Upper lobe of left lung (tissue), 6 donors: Measurements from ENCODE around the gene FOXP4. TPM values are rescaled to one million over a fixed set of nuclear protein-coding genes. Genes with fewer than 3 reads are reported as not detected.

Experiments
- ATAC-seq, 2 donors: fragments of 200-7000 bp; cut with Tn5 transposase; one replicate each; pipeline ENCODE4 v1.9.1; 2022; ENCODE audit warnings: mild to moderate bottlenecking in 2 of 2, moderate library complexity in 2 of 2; ENCODE audit not compliant: low FRiP score in 2 of 2
- DNase-seq, 2 donors: peaks; one replicate each; pipeline ENCODE4 v3.0.0-alpha.2; 2019 to 2020
- H3K27ac ChIP-seq, 4 donors: fragments of 200-600 bp; sonication (generic); one replicate each; pipeline ENCODE4 v1.5.1; 2016 to 2019
- H3K27me3 ChIP-seq, 4 donors: fragments of 200-600 bp; sonication (generic); one replicate each; pipeline ENCODE4 v1.5.1; 2017 to 2019
- H3K36me3 ChIP-seq, 4 donors: fragments of 200-600 bp; sonication (generic); one replicate each; pipeline ENCODE4 v1.5.1; 2016 to 2019
- H3K4me1 ChIP-seq, 4 donors: fragments of 200-600 bp; sonication (generic); one replicate each; pipeline ENCODE4 v1.5.1; 2018 to 2019
- H3K4me3 ChIP-seq, 4 donors: fragments of 200-600 bp; sonication (generic); one replicate each; pipeline ENCODE4 v1.5.1; 2017 to 2019; ENCODE audit warnings: mild to moderate bottlenecking in 2 of 4, moderate library complexity in 1 of 4
- H3K9me3 ChIP-seq, 4 donors: fragments of 200-600 bp; sonication (generic); one replicate each; pipeline ENCODE4 v1.5.1; 2018 to 2019
- CTCF ChIP-seq, 6 experiments: fragments of 450-650 bp in 4 of 6; fragments of 200-600 bp in 2 of 6; sonication (generic) in 2 of 6; IDR thresholded peaks; one replicate each; pipeline ENCODE4 v1.5.1; 2016 to 2019; ENCODE audit warnings: antibody characterized with exemption in 6 of 6
- EP300 ChIP-seq, 4 donors: sonication (generic); formaldehyde crosslinking; IDR thresholded peaks; one replicate each; pipeline ENCODE4 v1.5.1; 2017; ENCODE audit warnings: antibody characterized with exemption in 4 of 4, control low read depth in 2 of 4
- POLR2A ChIP-seq, 4 donors: fragments of 450-650 bp; IDR thresholded peaks; one replicate each; pipeline ENCODE4 v1.5.1; 2016 to 2017; ENCODE audit warnings: antibody characterized with exemption in 4 of 4, mild to moderate bottlenecking in 2 of 4
- POLR2AphosphoS5 ChIP-seq, 2 donors: sonication (generic); formaldehyde crosslinking; IDR thresholded peaks; one replicate each; pipeline ENCODE4 v1.5.1; 2017; ENCODE audit warnings: antibody characterized with exemption in 2 of 2
- WGBS, 2 donors: methylation state at CpG; one replicate each; pipeline ENCODE4 v1.1.5; 2017 to 2018; 5-methylcytosine and 5-hydroxymethylcytosine counted together
- total RNA-seq, 6 donors: library from RNA; depleted of rRNA in 4 of 6; stranded (reverse); fragments of >200 nt in 4 of 6; gene quantifications; one replicate each; pipeline versions ENCODE4 v1.1.0 to v1.2.1, GENCODE V29; 2016 to 2021
- donor health status: DM: no; HTN: no; CAD: no; lungs with moderate emphysema.
- donor health status: DM: no; HTN: yes; CAD: no; lungs with severe emphysema.

The FOXP4 gene
- total RNA-seq, 6 donors from 2014 or later: 21.0 to 52.2 (median 27.7) TPM

GRCh38 chr6:41547799-41548097 lies 1.6 kb downstream of the FOXP4 start:
- whole genome bisulfite sequencing, 2 donors: 7% methylated on average over 20 of the region's 21 CpGs; no CpG with 5 or more reads in 1 of the 2 donors
- peaks cover 0 to 8% (median 0%) of the 10 kb centered on the region in 4 donors for H3K36me3 ChIP-seq
- ATAC-seq (peak in 1 of 2 donors; percentile 6), DNase-seq (no peak)
- peaks cover 24 to 57% (median 44%) of the 10 kb centered on the region in 4 donors for H3K4me1 ChIP-seq
- peak overlapping the region; percentile 57 to 91 (median 76) for H3K4me3 ChIP-seq
- H3K27me3 ChIP-seq: peaks cover 0 to 5% (median 2%) of the 10 kb centered on the region in 4 donors
- no peak for TF ChIP-seq CTCF (IDR thresholded peaks at IDR 0.05)
- no peak for TF ChIP-seq POLR2A (IDR thresholded peaks at IDR 0.05)
- no peak for TF ChIP-seq POLR2AphosphoS5 (IDR thresholded peaks at IDR 0.05)
- TF ChIP-seq EP300 (IDR thresholded peaks at IDR 0.05): no peak
- peak overlapping the region in 3 of 4 donors; percentile 79 to 90 (median 80) for H3K27ac ChIP-seq
- H3K9me3 ChIP-seq: no peaks in the 10 kb centered on the region

- 29 to 35% methylated on average over 24 to 50 of the region's 50 CpGs for WGBS, 2 donors
- peaks cover 24 to 58% (median 44%) of the 10 kb centered on the region in 4 donors for H3K4me1 ChIP-seq
- TF ChIP-seq POLR2AphosphoS5 (IDR thresholded peaks at IDR 0.05) (no peak), EP300 (IDR thresholded peaks at IDR 0.05) (no peak), POLR2A (IDR thresholded peaks at IDR 0.05) (no peak), CTCF (IDR thresholded peaks at IDR 0.05) (no peak)
- ATAC-seq: no peak
- peaks cover 0 to 8% (median 0%) of the 10 kb centered on the region in 4 donors for H3K36me3 ChIP-seq
- peak in 1 of 2 donors; percentile 81 for DNase-seq
- peaks cover 0 to 5% (median 2%) of the 10 kb centered on the region in 4 donors for H3K27me3 ChIP-seq
- H3K4me3 ChIP-seq: peak overlapping the region; percentile 57 to 91 (median 76)
- no peaks in the 10 kb centered on the region for H3K9me3 ChIP-seq
- peak overlapping the region in 2 of 4 donors; percentile 79 to 90 for H3K27ac ChIP-seq
Observed at GRCh38 chr6:41548098-41548840, 2.1 kb downstream of the FOXP4 start.

GRCh38 chr6:41548841-41549642 lies 2.9 kb downstream of the FOXP4 start:
- DNase-seq (no peak), ATAC-seq (no peak)
- WGBS, 2 donors: 69 to 90% methylated on average over 8 to 11 of the region's 11 CpGs
- Histone ChIP-seq H3K36me3 (peaks cover 0 to 8% (median 0%) of the 10 kb centered on the region in 4 donors), H3K4me1 (peaks cover 24 to 65% (median 47%) of the 10 kb centered on the region in 4 donors), H3K27ac (peak overlapping the region in 1 of 4 donors; percentile 90), H3K4me3 (peak overlapping the region in 3 of 4 donors; percentile 73 to 91 (median 78)), H3K9me3 (no peaks in the 10 kb centered on the region), H3K27me3 (peaks cover 0 to 5% (median 2%) of the 10 kb centered on the region in 4 donors)
- TF ChIP-seq EP300 (IDR thresholded peaks at IDR 0.05) (no peak), POLR2A (IDR thresholded peaks at IDR 0.05) (no peak), POLR2AphosphoS5 (IDR thresholded peaks at IDR 0.05) (no peak), CTCF (IDR thresholded peaks at IDR 0.05) (no peak)

- ATAC-seq (no peak), DNase-seq (no peak)
- peaks cover 0 to 8% (median 0%) of the 10 kb centered on the region in 4 donors for H3K36me3 ChIP-seq
- H3K27ac ChIP-seq: no peak overlapping the region
- TF ChIP-seq POLR2A (IDR thresholded peaks at IDR 0.05): no peak
- TF ChIP-seq CTCF (IDR thresholded peaks at IDR 0.05): no peak
- TF ChIP-seq EP300 (IDR thresholded peaks at IDR 0.05): no peak
- no peak for TF ChIP-seq POLR2AphosphoS5 (IDR thresholded peaks at IDR 0.05)
- no peak overlapping the region for H3K4me3 ChIP-seq
- peaks cover 24 to 64% (median 47%) of the 10 kb centered on the region in 4 donors for H3K4me1 ChIP-seq
- no peaks in the 10 kb centered on the region for H3K9me3 ChIP-seq
- 94 to 95% methylated on average over 2 of the region's 2 CpGs for WGBS, 2 donors
- peaks cover 0 to 5% (median 2%) of the 10 kb centered on the region in 4 donors for H3K27me3 ChIP-seq
Observed at GRCh38 chr6:41549673-41550072, 3.5 kb downstream of the FOXP4 start.
